Amniotic stem cell (primary cell): ENCODE data around the gene PIP5KL1.

Experiments
- DNase-seq: peaks from one replicate; lab custom pipeline; 2025; lab: John Stamatoyannopoulos, UW

Gene PIP5KL1

DNA sequence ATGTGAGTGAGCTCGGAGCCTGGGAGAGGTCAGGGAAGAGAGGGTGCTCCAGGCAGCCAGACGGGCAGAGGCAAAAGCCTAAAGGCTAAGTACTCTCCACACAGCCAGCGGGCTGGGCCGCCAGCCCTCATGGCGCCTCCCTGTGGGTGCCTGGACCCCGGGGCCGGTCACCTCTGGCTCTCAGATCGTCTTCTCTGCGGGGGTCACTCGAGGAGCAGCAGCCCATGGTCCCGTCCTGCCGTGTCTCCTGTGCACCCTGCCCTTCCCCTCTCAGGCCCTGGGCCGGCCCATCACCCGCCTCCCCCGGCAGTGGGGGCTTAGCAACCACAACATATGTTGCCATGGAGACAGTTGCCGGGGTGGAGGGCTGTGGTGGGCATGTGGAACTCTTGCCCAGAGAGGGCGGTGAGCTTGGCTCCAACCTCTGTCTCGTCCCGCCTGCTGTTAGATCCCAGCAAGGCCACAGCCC, 57.3 kb downstream of the PIP5KL1 start:
- no peak for DNase-seq

DNA sequence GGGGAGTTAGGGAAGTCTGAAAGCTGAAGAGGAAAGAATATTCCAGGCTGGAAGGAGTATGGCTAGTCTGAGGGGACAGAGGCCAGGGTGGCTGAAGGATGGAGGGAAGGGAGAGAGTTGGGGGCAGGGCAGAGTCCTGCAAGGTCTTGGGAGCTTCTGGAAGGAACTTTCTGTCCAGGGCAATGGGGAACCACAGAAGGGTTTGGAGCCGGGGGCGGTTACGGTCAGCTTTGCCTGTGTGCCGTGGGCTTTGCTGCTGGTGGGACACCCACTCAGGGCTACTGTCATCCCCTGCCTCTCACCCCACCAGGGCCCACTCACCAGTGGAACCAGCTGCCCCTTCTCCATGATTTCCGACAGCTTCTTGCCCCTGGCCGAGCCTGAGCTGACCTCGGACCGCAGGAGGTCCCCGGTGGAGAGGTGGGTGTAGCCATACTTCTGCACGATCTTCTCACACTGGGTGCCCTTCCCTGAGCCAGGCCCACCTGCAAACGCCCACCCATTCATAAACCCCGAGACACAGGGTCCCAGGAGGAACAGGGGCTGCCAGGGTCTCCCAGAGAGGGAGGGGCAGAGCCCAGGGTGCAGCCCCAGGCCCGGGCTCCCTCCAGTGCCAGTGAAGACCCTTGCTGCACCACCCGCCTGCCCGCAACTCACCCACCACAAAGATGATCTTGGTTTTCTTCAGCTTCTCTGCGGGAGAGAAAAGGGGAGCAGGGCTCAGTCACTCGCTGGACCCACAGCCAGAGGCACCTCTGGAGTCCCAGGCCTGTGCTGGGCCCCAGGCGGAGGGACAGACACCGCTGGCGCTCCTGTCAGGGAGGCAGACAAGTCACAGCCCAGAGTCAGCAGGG, 58.0 kb downstream of the PIP5KL1 start:
- DNase-seq = no peak

DNA sequence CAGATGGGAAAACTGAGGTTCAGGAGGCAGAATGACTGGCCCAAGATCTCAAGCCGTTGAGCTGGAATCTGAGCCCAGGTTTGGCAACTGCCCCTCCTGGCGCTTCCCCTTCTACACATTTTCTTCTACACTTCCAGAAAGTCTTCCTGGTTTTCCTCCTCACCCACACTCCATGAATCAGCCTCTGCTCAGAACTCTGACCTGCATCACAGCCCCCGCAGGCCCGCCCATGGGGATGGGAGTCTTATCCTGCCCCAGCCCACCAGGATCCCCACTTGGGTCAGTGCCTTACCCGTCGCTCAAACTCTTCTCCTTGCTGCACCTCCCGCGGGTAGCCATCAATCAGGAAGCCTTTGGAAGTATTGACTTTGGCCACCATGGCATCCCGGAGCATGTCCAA, 59.0 kb downstream of the PIP5KL1 start:
- no peak for DNase-seq

DNA sequence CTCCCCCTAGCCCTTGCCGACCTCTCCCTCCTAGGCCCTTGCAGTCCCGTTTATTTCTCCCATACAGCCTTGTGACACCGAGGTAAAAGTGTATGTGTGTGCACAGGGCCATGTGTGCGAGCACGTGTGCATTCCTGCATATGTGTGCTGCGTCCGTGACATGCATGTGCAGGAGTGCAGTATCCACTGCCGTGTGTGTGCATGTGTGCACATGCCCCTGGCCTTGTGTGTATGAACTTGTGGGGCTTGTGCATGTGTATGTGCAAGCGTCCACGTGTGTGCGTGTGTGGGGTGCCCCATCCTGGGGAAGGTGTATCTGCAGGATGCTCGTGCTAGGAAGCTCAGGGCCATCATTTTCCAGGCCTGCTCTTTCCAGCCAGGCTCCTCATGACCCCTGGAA, 59.7 kb downstream of the PIP5KL1 start:
- DNase-seq = no peak
